AG08395 (cell line): ENCODE measurements around the gene TMEM63A.
"Not testable (repeated sequence)": the region's sequence is repeated elsewhere in the genome, so short reads cannot be mapped to it uniquely, and the experiment has no call there.

Experiments
- DNase-seq: peaks from one replicate; pipeline ENCODE4 v3.0.0; 2012; ENCODE audit warnings: mixed read lengths, low spot score

The TMEM63A gene

DNA sequence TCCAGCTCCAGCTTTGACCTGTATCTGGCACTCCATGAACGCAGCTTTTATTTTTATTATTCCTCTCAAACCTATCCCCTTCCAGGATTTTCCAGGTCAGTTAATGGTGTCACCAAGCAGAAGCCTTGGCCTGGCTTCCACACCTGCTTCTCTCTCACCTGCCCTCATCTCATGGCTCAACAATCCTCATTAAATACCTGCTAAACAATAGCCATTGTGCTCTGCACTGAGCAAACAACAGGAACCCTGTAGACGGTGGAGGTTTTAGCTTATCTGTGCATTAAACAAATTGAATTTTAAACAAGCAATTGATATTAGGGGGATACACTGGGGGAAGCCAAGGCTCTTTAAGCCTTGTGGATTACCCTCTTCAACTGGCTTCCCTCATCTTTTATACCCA is 26.6 kb upstream of the TMEM63A start:
- no peak for DNase-seq

DNA sequence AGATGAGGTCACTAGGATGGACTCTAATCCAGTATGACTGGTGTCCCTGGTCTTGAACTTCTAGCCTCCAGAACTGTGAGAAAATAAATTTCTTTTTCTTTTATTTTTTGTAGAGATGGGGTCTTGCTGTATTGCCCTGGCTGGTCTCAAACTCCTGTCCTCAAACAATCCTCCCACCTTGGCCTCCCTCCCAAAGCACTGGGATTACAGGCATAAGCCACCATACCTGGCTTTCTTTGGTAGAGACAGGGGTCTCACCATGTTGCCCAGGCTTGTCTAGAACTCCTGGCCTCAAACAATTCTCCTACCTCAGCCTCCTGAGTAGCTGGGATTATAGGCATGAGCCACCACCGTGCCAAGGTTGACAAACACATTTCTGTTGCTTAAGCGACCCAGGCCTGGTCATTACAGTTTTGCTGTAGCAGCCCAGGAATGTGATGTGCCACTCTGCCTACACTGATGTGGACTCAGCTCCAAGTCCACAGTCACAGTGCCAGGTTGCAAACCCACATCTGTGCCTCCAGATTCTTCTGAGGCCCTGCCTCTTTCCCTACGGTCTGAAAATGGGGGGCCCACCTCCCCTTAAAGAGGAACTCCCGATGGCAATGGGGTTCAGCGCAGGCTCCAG is 25.9 kb upstream of the TMEM63A start:
- no peak for DNase-seq

DNA sequence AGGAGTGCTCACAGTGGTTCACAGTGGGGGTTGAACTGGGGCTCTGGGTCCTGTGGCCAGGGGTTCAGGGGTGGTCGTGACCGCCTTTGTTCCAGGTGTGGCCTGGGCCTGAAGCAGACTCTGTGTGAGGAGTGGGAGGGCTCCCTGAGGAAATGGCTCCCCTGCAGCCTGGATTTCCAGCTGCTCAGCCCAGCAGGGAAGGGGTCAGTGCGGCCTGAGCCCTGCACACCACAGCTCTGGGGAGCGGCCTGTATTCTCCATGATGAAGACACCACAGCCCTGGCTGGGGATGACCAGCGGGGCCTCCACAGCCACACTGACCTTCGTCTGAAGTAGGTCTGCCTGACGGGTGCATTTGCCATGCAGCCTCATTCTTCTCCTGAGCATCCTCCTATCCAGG is 25.2 kb upstream of the TMEM63A start:
- no peak for DNase-seq

DNA sequence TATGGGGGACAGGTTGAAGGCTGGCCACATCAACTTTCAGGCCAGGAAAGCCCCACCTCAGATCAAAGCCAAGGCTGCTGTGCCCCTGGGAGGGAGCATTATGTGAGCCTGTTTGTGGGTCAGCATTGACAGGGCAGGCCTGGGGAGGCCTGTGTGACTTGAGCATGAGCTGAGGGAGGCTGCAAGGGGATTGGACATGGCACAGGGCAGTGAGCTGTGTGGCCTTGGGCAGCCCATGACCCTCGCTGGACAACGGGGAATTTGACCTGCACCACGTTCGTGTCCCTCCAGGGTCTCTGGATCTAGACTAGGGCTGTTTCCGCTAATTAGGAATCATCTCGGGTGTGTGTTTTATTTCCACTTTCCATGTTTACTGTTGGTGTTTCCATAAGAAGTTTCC is 24.3 kb upstream of the TMEM63A start:
- DNase-seq, result no peak

DNA sequence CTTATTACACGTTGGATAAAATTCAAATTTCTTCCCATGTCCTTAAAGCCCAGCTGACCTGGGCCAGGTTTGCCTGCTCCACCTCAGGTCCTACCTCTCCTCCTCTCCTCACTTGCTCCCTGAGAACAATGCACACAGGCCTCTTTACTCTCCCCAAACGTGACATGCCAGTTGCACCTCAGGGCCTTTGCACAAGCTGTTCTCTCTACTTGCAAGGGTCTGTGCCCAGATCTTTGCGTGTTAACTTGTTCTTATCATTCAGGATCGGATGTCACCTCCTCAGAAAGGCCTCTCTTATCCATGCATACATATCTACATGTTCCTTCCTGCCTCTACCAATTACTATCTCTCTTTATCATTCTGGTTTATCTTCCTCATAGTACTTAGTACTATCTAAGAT is 21.4 kb upstream of the TMEM63A start:
- no peak for DNase-seq

DNA sequence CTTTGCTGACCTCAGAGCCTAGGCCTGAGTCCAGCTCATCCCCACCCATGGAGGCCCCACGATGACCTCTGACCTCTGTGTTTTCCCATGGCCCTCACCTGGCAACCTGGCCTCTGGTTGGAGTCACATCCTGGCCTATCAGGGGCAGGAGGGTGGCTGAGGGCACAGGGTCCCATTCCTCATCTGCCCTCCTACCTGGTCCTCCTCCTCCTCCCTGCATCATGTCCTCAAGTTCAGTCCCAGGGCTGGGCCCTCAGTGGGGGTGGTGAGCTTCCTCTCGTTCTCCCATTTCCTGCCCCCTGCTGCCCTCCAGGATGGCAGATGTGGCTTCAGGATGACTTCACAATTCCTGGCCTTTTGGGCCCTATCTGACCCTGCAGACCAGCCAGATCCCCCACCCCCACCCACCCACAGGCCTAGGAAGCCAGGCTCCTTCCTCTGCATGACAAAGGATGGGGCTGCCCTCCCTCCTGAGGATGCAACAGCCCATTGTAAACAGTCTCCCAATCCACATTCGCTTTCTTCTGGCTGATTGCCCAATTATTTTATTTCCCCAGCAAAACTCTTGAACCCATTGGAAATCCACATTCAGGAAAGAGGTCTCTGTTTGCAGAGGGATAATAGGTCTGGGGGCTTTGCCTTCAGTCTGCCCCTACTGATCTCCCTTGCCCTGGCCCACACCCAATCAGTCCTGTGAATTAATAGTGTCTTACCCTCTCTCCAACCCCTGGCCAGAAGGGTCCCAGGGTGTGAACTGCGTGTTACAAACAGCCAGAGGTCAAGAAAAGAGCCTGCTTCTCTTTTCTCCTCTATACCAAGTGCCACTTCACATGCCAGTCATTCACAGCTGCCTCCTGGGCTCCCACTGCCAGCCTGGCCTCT is 17.1 kb upstream of the TMEM63A start:
- DNase-seq, result no peak

DNA sequence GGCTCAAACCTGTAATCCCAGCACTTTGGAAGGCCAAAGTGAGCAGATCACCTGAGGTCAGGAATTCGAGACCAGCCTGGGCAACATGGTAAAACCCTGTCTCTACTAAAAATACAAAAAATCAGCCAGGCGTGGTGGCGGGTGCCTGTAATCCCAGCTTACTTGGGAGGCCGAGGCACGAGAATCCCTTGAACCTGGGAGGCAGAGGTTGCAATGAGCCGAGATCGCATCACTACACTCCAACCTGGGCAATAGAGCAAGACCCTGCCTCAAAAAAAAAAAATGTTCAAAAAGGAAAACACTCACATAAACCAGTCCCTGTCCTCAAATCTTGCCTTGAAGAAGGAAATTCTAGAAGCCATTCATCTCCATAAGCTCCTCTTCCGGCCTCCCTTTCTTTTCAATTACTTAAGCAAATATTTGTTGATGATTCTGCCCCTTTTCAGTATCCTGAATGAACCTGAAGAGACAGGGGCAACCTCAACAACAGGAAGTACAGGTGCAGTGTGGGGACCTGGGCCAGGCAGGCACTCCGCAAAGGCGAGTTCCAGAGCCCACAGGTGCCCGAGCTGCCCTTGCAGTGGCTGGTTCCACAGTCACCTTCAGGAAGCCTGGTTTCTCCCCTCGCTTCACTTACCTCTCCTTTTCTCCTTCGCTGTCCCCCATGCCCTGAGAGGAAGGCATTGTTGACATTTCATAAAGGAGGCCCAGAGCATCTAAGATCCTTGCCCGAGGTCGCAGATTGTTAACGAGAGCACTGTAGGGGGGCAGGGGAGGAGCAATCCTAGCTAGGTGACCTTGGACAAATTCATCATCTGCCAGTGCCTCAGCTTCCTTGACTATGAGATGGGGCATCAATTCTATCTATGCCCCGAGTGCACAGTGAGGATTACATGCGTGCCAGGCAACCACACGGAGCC is 15.7 kb upstream of the TMEM63A start:
- DNase-seq, result no peak

DNA sequence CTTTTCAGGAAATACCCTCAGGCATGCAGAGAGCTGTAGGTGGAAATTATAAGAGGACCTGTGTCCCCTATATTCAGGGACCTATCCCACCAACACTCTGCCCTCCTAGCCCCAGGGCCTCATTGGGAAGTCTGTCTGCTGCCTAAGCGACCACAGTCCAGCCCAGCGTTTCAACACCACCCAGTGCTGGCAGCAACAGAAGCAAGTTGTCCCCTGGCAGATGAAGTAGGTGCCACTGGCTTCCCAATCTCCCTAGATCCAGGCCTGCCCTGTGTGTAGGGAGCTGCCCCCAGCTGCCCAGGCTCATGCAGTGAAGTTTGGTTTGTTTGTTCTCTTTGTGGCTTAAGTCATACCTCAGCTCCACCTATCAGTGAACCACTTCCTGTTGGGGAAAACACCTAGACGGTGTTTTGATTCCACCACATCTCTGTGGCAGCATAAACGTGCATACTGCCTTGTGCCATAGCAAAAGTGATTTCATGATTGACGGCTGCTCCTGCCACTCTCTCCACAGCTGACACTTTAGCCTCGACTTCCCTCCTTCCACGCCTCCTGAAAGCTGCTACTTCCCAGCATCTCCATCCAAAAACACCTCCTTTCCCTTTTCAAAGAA is 14.9 kb upstream of the TMEM63A start:
- no peak for DNase-seq

DNA sequence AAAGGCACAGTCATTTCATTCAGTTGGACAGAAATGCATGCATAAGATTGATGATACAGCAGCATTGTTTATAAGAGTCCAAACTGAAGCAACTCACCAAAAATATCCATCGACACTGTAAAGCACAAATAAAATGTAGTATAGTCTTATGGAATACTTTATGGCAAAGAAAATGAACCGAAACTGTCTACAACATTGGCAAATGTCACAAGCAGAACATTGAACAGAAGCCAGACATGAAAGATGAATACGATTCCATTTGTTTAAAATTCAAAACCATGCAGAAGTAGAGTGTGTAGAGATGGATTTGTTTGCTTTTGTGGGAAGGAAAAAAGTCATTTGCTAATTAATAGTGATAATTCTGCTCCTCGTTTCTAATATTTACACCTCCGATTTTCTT is 14.3 kb upstream of the TMEM63A start:
- no peak for DNase-seq

DNA sequence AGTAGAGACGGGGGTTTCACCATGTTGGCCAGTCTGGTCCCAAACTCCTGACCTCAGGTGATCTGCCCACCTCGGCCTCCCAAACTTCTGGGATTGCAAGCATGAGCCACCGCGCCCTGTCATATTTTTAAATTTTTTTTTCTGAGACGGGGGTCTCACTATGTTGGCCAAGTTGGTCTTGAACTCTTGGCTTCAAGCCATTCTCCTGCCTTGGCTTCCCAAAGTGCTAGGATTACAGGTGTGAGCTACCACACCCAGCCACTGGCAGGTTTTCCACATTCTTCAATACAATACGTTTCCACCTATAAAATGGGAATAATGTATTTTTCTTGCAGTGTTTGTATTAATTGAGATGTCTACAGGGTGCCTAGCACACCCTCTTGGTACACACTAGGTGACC is 10.1 kb upstream of the TMEM63A start:
- no peak for DNase-seq

DNA sequence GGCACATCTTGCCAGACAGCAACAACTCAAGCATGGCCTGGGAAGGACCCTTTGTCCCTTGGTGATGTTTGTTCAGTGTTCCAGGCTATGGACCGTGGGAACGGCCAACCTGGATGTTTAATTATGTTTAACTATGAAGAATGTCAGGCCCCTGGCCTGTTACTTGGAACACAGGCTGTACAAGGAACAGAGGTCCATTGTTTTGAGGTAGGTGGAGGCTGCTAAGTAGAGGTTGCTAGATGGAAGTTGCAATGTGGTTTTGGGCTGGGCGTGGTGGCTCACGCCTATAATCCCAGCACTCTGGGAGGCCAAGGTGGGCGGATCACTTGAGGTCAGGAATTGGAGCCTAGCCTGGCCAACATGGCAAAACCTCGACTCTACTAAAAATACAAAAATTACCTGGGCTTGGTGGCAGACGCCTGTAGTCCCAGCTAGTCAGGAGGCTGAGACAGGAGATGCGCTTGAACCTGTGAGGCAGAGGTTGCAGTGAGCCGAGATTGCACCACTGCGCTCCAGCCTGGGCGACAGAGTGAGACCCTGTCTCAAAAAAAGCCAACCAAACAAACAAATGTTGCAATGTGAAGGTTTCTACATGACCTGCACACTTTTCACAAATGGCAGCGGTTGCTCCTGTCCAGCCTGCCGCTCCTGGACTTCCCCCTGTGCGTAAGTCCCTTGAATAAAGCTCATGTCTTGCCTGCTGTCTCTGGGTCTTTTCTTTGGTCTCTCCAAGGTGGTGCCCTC is 9.2 kb upstream of the TMEM63A start:
- no peak for DNase-seq

DNA sequence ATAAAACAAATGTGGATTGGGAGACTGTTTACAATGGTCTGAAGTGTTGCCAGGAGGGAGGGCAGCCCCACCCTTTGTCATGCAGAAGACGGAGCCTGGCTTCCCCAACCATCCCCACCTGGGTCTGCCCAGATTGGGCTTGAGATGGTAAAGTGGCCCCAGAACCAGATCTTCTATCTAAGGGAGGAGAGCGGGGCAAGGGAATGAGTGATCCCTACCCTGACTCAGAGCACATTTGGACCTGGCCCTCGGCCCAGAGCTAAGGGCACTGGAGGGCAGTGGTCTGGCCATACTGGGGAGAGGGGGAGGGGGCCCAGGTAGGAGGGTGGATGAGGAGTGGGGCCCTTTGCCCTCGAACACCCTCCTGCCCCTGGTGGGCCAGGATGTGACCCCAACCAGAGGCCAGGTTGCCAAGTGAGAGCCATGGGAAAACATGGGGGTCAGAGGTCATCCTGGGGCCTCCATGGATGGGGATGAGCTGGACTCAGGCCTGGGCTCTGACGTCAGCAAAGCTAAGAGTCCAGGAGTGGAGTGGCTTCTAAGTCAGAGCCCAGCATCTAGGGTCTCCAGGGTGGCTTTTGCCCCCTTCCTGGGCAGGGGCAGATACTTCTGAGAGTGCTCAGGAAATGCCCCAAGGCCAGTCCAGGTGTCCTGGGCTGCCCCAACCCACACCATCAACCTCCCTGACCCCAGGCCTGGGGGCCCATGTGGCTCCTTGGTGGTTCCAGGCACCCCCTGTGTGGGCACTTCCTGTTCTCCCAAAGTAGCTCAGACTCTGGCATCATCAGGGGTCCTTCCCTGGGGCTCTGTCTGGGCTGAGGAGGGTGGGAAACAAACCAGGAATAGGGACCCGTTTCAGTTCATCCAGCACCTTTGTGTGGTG is 8.4 kb upstream of the TMEM63A start:
- no peak for DNase-seq

DNA sequence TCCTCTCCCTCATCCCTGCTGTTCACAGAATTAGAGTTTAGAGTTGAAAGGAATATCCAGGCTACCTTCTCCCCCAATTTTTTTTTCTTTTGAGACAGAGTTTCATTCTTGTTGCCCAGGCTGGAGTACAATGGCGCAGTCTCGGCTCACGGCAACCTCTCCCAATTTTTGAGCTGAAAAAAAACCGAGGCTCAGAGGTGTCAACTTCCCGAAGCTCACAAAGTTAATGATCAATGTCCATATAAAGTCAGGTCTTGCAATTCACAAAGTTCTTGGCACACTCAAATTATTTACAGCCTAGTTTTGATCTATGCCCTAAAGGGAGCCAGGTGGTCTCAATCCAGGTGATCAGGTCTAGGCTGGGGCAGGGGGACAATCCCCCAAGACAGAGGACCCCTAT is 7.6 kb upstream of the TMEM63A start:
- DNase-seq, result no peak

DNA sequence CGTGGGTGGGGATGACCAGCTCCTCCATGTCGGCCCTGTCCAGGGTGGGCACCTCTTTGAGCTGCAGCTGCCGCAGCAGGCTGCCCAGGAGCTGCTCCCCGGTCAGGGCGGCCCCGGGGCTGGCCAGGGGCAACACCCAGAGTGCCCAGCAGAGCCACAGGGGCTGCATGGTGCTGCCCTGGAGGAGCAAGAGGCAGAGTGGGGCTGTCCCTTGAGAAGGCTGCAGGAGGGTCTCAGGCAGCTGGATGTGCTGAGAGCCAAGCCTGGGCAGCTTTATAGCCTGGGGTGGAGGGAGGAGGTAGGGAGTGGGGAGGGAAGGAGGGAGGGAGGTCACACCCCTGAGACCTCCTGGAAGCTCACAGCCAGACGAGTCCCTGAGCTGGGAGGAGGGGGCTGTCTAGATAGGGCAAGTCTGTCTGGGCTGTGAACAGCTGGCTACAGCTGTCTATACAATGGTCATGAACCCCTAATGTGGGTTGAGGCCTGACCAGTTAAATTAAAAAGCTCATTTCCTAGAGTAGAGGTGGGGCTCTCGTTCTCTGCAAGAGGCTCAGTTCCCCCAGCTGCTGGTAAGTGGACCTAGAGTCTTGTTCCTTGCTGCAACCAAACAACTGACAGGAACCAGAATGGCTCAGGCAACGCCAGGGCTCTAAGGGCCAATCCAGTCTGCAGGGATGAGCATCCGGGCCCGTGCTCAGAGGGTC is 6.9 kb upstream of the TMEM63A start, which contains the start of gene LEFTY1:
LEFTY1 (minus strand) TSS at position 249 of the 704 bp plus-strand sequence; CDS start at position 169, 80 bp downstream.
- no peak for DNase-seq

DNA sequence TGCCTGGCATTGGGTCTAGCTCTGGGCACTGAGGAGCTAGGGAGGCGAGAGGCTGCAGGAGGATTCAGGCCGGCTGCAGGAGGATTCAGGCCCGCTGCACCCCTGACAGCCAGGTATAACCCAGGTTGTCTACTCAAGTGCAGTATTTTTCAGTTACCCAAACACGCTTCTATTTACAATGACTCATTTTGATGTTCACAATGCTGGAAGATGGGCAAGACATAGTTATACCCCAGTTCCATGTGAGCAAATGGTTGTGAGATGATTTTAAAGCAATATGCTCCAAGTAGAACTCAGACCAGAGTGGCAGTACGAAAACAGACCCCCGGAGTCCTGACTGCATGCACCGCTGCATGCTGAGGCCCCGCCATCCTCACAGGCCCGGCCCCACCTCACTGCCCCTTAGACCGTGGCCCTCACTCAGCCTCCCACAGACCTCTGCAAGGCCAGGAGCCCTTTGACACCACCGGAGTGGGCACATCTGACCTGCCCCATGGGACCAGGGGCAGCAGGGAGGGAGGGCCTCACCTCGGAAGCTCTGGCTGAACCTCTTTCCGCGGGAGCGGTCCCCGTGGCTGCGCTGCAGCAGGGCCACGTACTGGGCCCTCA is 6.2 kb upstream of the TMEM63A start:
- no peak for DNase-seq

DNA sequence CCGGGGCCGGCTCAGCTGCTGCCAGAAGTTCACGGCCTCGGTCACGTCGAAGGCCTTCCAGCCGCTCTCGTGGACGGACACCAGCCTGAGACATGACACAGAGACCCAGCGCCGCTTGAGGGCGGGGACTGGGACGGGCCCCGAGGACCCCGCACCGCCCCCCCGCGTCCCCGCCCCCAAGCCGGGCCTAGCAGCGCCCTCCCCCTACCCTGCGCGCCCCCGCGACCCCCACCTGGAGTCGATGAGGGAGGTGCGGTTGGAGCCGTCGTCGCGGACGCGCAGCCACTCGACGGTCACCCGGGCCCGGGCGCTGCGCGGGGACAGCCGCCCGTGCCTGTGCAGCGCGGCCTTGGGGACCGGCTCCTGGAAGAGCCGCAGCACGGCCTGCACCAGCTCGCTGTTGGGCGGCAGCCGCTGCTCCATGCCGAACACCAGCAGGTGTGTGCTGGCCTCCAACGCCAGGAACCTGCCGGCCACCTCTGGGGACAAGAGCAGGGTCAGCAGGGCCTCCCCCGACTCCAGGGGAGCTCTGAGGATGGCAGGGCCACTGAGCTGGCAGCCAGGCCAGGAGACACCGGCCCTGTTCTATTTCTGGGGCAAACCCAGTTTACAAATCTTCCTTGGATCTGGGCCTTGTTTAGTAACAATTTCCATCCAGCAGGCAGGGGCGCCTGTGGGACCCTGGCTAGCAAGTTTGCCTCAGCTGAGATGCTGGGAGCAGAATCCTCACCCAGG is 5.5 kb upstream of the TMEM63A start:
- DNase-seq, result not testable (repeated sequence)

DNA sequence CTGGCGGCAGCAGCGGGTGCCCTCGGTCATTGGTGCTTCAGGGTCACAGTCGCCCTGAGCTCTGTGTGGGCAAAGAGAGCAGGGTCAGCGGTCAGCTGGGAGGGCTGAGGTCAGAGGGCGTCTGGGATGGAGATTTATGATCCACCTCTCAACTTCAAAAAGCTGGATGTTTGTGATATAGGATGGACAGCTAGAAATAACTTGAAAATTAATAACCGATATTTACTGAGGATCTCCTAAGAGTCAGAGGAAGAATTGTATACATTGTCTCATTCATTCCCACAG is 4.8 kb upstream of the TMEM63A start:
- no peak for DNase-seq

DNA sequence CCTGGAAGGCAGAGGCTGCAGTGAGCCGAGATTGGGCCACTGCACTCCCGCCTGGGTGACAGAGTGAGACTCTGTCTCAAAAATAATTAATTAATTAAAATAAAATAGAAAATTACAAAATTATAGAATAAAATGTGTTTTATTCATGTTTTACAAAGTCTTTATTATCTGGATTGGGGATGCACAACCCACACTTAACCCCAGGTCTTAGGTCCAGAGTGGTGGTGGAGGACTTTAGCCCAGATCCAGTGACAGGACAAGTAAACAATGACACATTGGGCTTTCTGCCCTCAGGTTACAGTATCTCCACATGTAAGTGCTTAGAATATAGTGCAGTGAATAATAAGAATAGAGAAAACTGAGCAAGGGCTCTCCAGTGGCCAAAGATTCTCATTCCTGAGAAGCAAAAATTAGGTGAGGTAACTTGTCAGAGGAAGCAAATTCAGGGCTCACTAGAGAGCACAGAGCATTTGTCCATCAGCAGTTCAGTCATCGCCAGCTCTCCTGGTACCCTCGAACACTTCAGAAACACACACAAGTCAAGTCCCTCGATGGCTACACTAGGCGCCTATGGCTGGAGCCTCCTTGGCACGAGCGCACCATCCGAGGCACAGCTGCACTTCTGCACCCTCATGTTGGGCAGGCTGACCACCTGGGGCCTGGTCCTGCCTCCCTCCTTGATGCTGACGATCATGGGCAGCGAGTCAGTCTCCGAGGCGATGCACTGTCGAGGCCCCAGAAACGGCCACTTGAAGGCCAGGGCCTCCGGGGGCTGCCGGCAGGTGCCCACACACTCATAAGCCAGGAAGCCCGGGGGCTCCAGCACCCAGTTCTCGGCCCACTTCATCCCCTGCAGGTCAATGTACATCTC is 4.2 kb upstream of the TMEM63A start:
- no peak for DNase-seq
